HepG2 (cell line): ENCODE measurements around the gene BAIAP2L2. TPM values are rescaled to one million over a fixed set of nuclear protein-coding genes. Genes with fewer than 3 reads are reported as not detected.

Experiments
- KDM6A ChIP-seq: IDR thresholded peaks from 2 replicates; pipeline ENCODE4 v1.6.1; 2016; ENCODE audit warnings: low read depth
- NCOA5 ChIP-seq: sonication (generic); formaldehyde crosslinking; IDR thresholded peaks from 2 replicates; pipeline ENCODE4 v1.4.0; 2020; ENCODE audit warnings: missing genetic modification reagents
- TOE1 ChIP-seq: sonication (generic); formaldehyde crosslinking; IDR thresholded peaks from 2 replicates; pipeline ENCODE4 v1.4.0; 2020; ENCODE audit warnings: mild to moderate bottlenecking, missing genetic modification reagents
- U2AF2 ChIP-seq: fragments of 200-400 bp; formaldehyde crosslinking; IDR thresholded peaks from 2 replicates; pipeline ENCODE4 v1.6.1; 2017; ENCODE audit warnings: low read depth, mild to moderate bottlenecking, low read length
- polyA plus RNA-seq, 8 experiments: library from polyadenylated mRNA; depleted of rRNA in 3 of 8; stranded (reverse) in 7 of 8; unstranded in 1 of 8; fragments of >200 nt; fragmentation: Illumina TruSeq in 4 of 8; extraction: Trizol in 4 of 8; gene quantifications; 2 replicates each; pipeline versions ENCODE4 v1.2.1 to v1.2.3, GENCODE V29; 2011 to 2016; ENCODE audit warnings: low read depth in 4 of 8, missing spikeins in 1 of 8, mixed read lengths in 1 of 8; ENCODE audit not compliant: insufficient read depth in 1 of 8
- total RNA-seq, 5 experiments: library from RNA; depleted of rRNA; stranded (reverse); fragments of >200 nt; fragmentation: Illumina TruSeq; extraction: Trizol; gene quantifications; 2 replicates each; pipeline ENCODE4 v1.2.3, GENCODE V29; 2016; ENCODE audit warnings: low read depth in 1 of 5
- TF ChIP-seq, protein P1 (sequence below): sonication (generic); formaldehyde crosslinking; IDR thresholded peaks from 2 replicates; pipeline ENCODE4 v1.4.0; 2020; ENCODE audit warnings: missing genetic modification reagents, borderline replicate concordance
- TF ChIP-seq, protein P2 (sequence below): IDR thresholded peaks from 2 replicates; pipeline ENCODE4 v1.6.1; 2016; ENCODE audit warnings: missing biosample characterization, missing genetic modification reagents, low read depth
- TF ChIP-seq, protein P3 (sequence below): sonication (generic); formaldehyde crosslinking; conservative IDR thresholded peaks from 2 replicates; pipeline ENCODE4 v1.4.0; 2020; ENCODE audit warnings: mild to moderate bottlenecking, missing genetic modification reagents, moderate library complexity
- TF ChIP-seq, protein P4 (sequence below): sonication (generic); formaldehyde crosslinking; IDR thresholded peaks from 2 replicates; pipeline ENCODE4 v1.5.0; 2020; ENCODE audit warnings: missing genetic modification reagents

Gene BAIAP2L2
- total and polyA plus RNA-seq, 2 of the 13 experiments (the other 11 are each of a cell fraction or from before 2014, with no cell fraction given): 4.4 to 7.5 TPM

DNA sequence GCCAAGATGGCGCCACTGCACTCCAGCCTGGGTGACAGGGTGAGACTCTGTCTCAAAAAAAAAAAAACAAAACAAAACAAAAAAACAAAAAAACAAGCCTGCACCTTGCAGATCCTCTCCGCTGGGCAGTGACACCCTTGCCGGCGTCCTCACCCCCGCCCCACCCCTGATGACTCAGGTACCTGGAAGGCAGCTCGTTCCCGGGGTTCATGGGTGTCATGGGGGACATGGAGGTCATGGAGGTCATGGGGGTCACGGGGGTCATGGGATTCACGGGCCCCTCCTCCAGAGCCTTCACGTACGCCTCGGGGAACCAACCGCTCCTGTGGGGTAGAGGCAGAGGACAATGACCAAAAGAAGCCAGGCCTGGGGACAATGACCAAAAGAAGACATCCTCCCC is 23.5 kb downstream of the BAIAP2L2 start (continued):
- TF ChIP-seq, protein P1, sequence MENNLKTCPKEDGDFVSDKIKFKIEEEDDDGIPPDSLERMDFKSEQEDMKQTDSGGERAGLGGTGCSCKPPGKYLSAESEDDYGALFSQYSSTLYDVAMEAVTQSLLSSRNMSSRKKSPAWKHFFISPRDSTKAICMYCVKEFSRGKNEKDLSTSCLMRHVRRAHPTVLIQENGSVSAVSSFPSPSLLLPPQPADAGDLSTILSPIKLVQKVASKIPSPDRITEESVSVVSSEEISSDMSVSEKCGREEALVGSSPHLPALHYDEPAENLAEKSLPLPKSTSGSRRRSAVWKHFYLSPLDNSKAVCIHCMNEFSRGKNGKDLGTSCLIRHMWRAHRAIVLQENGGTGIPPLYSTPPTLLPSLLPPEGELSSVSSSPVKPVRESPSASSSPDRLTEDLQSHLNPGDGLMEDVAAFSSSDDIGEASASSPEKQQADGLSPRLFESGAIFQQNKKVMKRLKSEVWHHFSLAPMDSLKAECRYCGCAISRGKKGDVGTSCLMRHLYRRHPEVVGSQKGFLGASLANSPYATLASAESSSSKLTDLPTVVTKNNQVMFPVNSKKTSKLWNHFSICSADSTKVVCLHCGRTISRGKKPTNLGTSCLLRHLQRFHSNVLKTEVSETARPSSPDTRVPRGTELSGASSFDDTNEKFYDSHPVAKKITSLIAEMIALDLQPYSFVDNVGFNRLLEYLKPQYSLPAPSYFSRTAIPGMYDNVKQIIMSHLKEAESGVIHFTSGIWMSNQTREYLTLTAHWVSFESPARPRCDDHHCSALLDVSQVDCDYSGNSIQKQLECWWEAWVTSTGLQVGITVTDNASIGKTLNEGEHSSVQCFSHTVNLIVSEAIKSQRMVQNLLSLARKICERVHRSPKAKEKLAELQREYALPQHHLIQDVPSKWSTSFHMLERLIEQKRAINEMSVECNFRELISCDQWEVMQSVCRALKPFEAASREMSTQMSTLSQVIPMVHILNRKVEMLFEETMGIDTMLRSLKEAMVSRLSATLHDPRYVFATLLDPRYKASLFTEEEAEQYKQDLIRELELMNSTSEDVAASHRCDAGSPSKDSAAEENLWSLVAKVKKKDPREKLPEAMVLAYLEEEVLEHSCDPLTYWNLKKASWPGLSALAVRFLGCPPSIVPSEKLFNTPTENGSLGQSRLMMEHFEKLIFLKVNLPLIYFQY (CRISPR knock-in tag): no peak
- TF ChIP-seq, protein P2, sequence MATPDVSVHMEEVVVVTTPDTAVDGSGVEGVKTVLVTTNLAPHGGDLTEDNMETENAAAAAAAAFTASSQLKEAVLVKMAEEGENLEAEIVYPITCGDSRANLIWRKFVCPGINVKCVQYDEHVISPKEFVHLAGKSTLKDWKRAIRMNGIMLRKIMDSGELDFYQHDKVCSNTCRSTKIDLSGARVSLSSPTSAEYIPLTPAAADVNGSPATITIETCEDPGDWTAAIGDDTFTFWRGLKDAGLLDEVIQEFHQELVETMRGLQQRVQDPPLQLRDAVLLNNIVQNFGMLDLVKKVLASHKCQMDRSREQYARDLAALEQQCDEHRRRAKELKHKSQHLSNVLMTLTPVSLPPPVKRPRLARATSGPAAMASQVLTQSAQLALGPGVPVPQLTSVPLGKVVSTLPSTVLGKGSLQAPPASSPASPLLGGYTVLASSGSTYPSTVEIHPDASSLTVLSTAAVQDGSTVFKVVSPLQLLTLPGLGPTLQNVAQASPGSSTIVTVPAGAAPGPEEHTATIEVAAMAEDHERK (CRISPR knock-in tag): no peak
- TF ChIP-seq KDM6A (CRISPR knock-in tag): no peak
- no peak for TF ChIP-seq TOE1 (CRISPR knock-in tag)
- TF ChIP-seq, protein P3, sequence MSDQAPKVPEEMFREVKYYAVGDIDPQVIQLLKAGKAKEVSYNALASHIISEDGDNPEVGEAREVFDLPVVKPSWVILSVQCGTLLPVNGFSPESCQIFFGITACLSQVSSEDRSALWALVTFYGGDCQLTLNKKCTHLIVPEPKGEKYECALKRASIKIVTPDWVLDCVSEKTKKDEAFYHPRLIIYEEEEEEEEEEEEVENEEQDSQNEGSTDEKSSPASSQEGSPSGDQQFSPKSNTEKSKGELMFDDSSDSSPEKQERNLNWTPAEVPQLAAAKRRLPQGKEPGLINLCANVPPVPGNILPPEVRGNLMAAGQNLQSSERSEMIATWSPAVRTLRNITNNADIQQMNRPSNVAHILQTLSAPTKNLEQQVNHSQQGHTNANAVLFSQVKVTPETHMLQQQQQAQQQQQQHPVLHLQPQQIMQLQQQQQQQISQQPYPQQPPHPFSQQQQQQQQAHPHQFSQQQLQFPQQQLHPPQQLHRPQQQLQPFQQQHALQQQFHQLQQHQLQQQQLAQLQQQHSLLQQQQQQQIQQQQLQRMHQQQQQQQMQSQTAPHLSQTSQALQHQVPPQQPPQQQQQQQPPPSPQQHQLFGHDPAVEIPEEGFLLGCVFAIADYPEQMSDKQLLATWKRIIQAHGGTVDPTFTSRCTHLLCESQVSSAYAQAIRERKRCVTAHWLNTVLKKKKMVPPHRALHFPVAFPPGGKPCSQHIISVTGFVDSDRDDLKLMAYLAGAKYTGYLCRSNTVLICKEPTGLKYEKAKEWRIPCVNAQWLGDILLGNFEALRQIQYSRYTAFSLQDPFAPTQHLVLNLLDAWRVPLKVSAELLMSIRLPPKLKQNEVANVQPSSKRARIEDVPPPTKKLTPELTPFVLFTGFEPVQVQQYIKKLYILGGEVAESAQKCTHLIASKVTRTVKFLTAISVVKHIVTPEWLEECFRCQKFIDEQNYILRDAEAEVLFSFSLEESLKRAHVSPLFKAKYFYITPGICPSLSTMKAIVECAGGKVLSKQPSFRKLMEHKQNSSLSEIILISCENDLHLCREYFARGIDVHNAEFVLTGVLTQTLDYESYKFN (CRISPR knock-in tag): no peak
- no peak for TF ChIP-seq U2AF2
- TF ChIP-seq NCOA5: no peak
- TF ChIP-seq, protein P4, sequence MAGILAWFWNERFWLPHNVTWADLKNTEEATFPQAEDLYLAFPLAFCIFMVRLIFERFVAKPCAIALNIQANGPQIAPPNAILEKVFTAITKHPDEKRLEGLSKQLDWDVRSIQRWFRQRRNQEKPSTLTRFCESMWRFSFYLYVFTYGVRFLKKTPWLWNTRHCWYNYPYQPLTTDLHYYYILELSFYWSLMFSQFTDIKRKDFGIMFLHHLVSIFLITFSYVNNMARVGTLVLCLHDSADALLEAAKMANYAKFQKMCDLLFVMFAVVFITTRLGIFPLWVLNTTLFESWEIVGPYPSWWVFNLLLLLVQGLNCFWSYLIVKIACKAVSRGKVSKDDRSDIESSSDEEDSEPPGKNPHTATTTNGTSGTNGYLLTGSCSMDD (CRISPR knock-in tag): no peak
